Activated naive CD8-positive, alpha-beta T cell treated with anti-CD3 and anti-CD28 coated beads for 36 hours (primary cell): ENCODE data around the gene SPECC1. TPM values are rescaled to one million over a fixed set of nuclear protein-coding genes. Genes with fewer than 3 reads are reported as not detected.
A peak's percentile ranks its signal among the peaks of the same experiment; 100 is the strongest.
"Not testable (repeated sequence)": the region's sequence is repeated elsewhere in the genome, so short reads cannot be mapped to it uniquely, and the experiment has no call there.

ENCODE experiments used
- DNase-seq: peaks from one replicate; pipeline ENCODE4 v3.0.0; 2021
- H3K27ac Mint-ChIP-seq: one replicate; pipeline ENCODE4 v1.8.0; 2022; ENCODE audit warnings: mild to moderate bottlenecking, moderate library complexity, mixed read lengths
- H3K27me3 Mint-ChIP-seq: one replicate; pipeline ENCODE4 v1.8.0; 2022; ENCODE audit warnings: mild to moderate bottlenecking, mixed read lengths
- H3K36me3 Mint-ChIP-seq: one replicate; pipeline ENCODE4 v1.8.0; 2021; ENCODE audit warnings: mild to moderate bottlenecking, mixed read lengths
- H3K4me1 Mint-ChIP-seq: one replicate; pipeline ENCODE4 v1.8.0; 2021; ENCODE audit warnings: mixed read lengths
- H3K4me3 Mint-ChIP-seq: one replicate; pipeline ENCODE4 v1.8.0; 2022; ENCODE audit warnings: mild to moderate bottlenecking, moderate library complexity, mixed read lengths
- H3K9me3 Mint-ChIP-seq: one replicate; pipeline ENCODE4 v1.8.0; 2022; ENCODE audit warnings: mixed read lengths
- total RNA-seq, 2 experiments: library from RNA; stranded (reverse); gene quantifications; one replicate each; pipeline ENCODE4 v1.2.3, GENCODE V29; 2021

Gene SPECC1
- total RNA-seq, 2 experiments from 2014 or later, result 6.6 to 7.3 TPM

GRCh38 chr17:20092973-20093626 lies 83.9 kb downstream of the SPECC1 start:
- no peak for DNase-seq
- Mint-ChIP-seq H3K27me3 (no peaks in the 10 kb centered on the region), H3K4me3 (no peak overlapping the region), H3K9me3 (no peaks in the 10 kb centered on the region), H3K36me3 (no peaks in the 10 kb centered on the region), H3K27ac (no peak overlapping the region), H3K4me1 (no peaks in the 10 kb centered on the region)

GRCh38 chr17:20094777-20095176 lies 85.6 kb downstream of the SPECC1 start:
- Mint-ChIP-seq H3K36me3 (no peaks in the 10 kb centered on the region), H3K27ac (no peak overlapping the region), H3K27me3 (no peaks in the 10 kb centered on the region), H3K4me1 (no peaks in the 10 kb centered on the region), H3K9me3 (no peaks in the 10 kb centered on the region), H3K4me3 (no peak overlapping the region)
- no peak for DNase-seq

GRCh38 chr17:20095336-20096080 lies 86.3 kb downstream of the SPECC1 start:
- no peaks in the 10 kb centered on the region for H3K36me3 Mint-ChIP-seq
- no peak overlapping the region for H3K4me3 Mint-ChIP-seq
- no peaks in the 10 kb centered on the region for H3K27me3 Mint-ChIP-seq
- DNase-seq, result no peak
- no peaks in the 10 kb centered on the region for H3K9me3 Mint-ChIP-seq
- no peaks in the 10 kb centered on the region for H3K4me1 Mint-ChIP-seq
- H3K27ac Mint-ChIP-seq, result no peak overlapping the region

- H3K9me3 Mint-ChIP-seq, result no peaks in the 10 kb centered on the region
- H3K27ac Mint-ChIP-seq, result no peak overlapping the region
- no peaks in the 10 kb centered on the region for H3K36me3 Mint-ChIP-seq
- no peaks in the 10 kb centered on the region for H3K4me1 Mint-ChIP-seq
- DNase-seq, result no peak
- no peaks in the 10 kb centered on the region for H3K27me3 Mint-ChIP-seq
- no peak overlapping the region for H3K4me3 Mint-ChIP-seq
Observed at GRCh38 chr17:20096430-20096829, 87.3 kb downstream of the SPECC1 start.

GRCh38 chr17:20097330-20097729 lies 88.2 kb downstream of the SPECC1 start:
- Mint-ChIP-seq H3K4me3 (no peak overlapping the region), H3K36me3 (no peaks in the 10 kb centered on the region), H3K4me1 (no peaks in the 10 kb centered on the region), H3K27me3 (no peaks in the 10 kb centered on the region), H3K9me3 (no peaks in the 10 kb centered on the region), H3K27ac (no peak overlapping the region)
- DNase-seq, result no peak

- Mint-ChIP-seq H3K4me3 (no peak overlapping the region), H3K27ac (no peak overlapping the region), H3K9me3 (no peaks in the 10 kb centered on the region), H3K4me1 (no peaks in the 10 kb centered on the region), H3K36me3 (no peaks in the 10 kb centered on the region), H3K27me3 (no peaks in the 10 kb centered on the region)
- no peak for DNase-seq
Observed at GRCh38 chr17:20098314-20098713, 89.2 kb downstream of the SPECC1 start.

GRCh38 chr17:20100806-20101205 lies 91.6 kb downstream of the SPECC1 start:
- H3K4me3 Mint-ChIP-seq, H3K27me3 Mint-ChIP-seq, H3K9me3 Mint-ChIP-seq, H3K36me3 Mint-ChIP-seq, H3K27ac Mint-ChIP-seq, H3K4me1 Mint-ChIP-seq, DNase-seq: not testable (repeated sequence)

- Mint-ChIP-seq H3K4me3 (no peak overlapping the region), H3K27me3 (no peaks in the 10 kb centered on the region), H3K9me3 (no peaks in the 10 kb centered on the region), H3K4me1 (no peaks in the 10 kb centered on the region), H3K36me3 (no peaks in the 10 kb centered on the region), H3K27ac (no peak overlapping the region)
- DNase-seq, result no peak
Observed at GRCh38 chr17:20103454-20104446, 94.6 kb downstream of the SPECC1 start.

- no peak overlapping the region for H3K27ac Mint-ChIP-seq
Observed at GRCh38 chr17:20105539-20106280, 96.6 kb downstream of the SPECC1 start.

GRCh38 chr17:20106446-20106845 lies 97.3 kb downstream of the SPECC1 start:
- H3K27me3 Mint-ChIP-seq, H3K36me3 Mint-ChIP-seq, H3K9me3 Mint-ChIP-seq, H3K4me1 Mint-ChIP-seq, H3K27ac Mint-ChIP-seq, H3K4me3 Mint-ChIP-seq, DNase-seq: not testable (repeated sequence)

More at GRCh38 chr17:20105539-20106280, 96.6 kb downstream of the SPECC1 start:
- Mint-ChIP-seq H3K9me3 (no peaks in the 10 kb centered on the region), H3K36me3 (no peaks in the 10 kb centered on the region), H3K4me3 (no peak overlapping the region), H3K27me3 (no peaks in the 10 kb centered on the region), H3K4me1 (no peaks in the 10 kb centered on the region)
- no peak for DNase-seq

GRCh38 chr17:20109076-20109475 lies 99.9 kb downstream of the SPECC1 start:
- Mint-ChIP-seq H3K27ac (no peak overlapping the region), H3K9me3 (no peaks in the 10 kb centered on the region), H3K4me1 (no peaks in the 10 kb centered on the region), H3K27me3 (no peaks in the 10 kb centered on the region), H3K4me3 (no peak overlapping the region), H3K36me3 (no peaks in the 10 kb centered on the region)
- DNase-seq, result no peak

GRCh38 chr17:20111538-20111937 lies 102.4 kb downstream of the SPECC1 start:
- Mint-ChIP-seq H3K9me3 (no peaks in the 10 kb centered on the region), H3K27me3 (no peaks in the 10 kb centered on the region), H3K27ac (no peak overlapping the region), H3K4me3 (no peak overlapping the region), H3K4me1 (no peaks in the 10 kb centered on the region), H3K36me3 (no peaks in the 10 kb centered on the region)
- no peak for DNase-seq

GRCh38 chr17:20114466-20114865 lies 105.3 kb downstream of the SPECC1 start:
- Mint-ChIP-seq H3K36me3 (no peaks in the 10 kb centered on the region), H3K9me3 (no peaks in the 10 kb centered on the region), H3K4me1 (no peaks in the 10 kb centered on the region), H3K27ac (no peak overlapping the region), H3K27me3 (no peaks in the 10 kb centered on the region), H3K4me3 (no peak overlapping the region)
- DNase-seq, result no peak

- no peak overlapping the region for H3K27ac Mint-ChIP-seq
- no peaks in the 10 kb centered on the region for H3K4me1 Mint-ChIP-seq
- H3K9me3 Mint-ChIP-seq, result no peaks in the 10 kb centered on the region
- H3K4me3 Mint-ChIP-seq, result no peak overlapping the region
- no peaks in the 10 kb centered on the region for H3K27me3 Mint-ChIP-seq
- peak; percentile 26 for DNase-seq
- no peaks in the 10 kb centered on the region for H3K36me3 Mint-ChIP-seq
Observed at GRCh38 chr17:20116683-20117309, 107.6 kb downstream of the SPECC1 start.
